ENCODE results near the gene MOB1B. TPM values are rescaled to one million over a fixed set of nuclear protein-coding genes. Genes with fewer than 3 reads are reported as not detected.

Gene MOB1B
- total RNA-seq, 5 donors from 2014 or later (not counting 1 experiment from before 2014, with no cell fraction given): 10.7 to 16.0 (median 11.2) TPM

DNA sequence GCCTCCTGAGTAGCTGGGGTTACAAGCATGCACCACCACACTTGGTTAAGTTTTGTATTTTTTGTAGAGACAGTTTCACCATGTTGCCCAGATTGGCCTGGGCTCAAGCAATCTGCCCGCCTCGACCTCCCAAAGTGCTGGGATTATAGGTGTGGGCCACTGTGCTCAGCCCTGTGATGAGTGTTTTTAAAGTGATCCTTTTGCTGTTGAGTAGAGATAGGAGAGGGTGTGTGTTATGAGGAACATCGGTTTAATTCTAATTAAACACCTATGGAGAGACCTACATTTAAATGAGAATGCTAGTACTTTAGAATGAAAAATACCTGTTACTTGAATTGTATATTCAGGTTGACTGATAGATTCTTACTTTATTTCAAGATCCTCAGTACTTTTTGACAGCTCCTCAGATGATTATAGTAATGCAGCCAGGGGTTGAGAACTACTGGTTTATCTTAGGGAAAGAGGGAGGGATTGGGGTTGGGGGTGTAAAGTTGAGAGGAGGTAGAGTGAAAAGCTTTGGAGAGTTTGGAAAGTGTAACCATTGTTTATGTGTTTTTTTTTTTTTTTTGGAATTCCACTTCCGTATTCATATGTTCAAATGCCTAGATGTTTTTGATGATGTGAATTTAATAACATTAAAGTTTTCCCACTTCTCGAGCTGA is 54.5 kb downstream of the MOB1B start:
- DNase-seq (no peak), ATAC-seq (replicated peaks in 1 of 4) (no peak)
- WGBS (ENCODE audit: insufficient coverage): 100% methylated on average over 1 of the region's 5 CpGs
- Mint-ChIP-seq H3K27me3 (no peaks in the 10 kb centered on the region), H3K4me3 (no peak overlapping the region), H3K4me1 (peaks cover 6 to 7% (median 7%) of the 10 kb centered on the region in 3 donors), H3K36me3 (peaks cover 10% of the 10 kb centered on the region), H3K27ac (no peak overlapping the region), H3K9me3 (no peaks in the 10 kb centered on the region)
- ChIA-PET POLR2A (interaction anchor here in 1 of 2 donors (0.6 kb wide), 1 partner anchor 37 kb away, joined by 3 read pairs; the partner anchor contains the start of gene DCK), CTCF (interaction anchor here (0.6 to 0.7 kb wide), 4 partner anchors 41 to 226 kb away, joined by 5 to 6 read pairs (median 5); no protein-coding TSS in a partner anchor)
- Histone ChIP-seq H3K36me3 (ENCODE audit: control insufficient read depth in 2 of 2, extremely low read depth in 1 of 2, insufficient read depth in 1 of 2, low read length in 1 of 2) (peaks cover 0 to 19% of the 10 kb centered on the region in 2 donors), H3K9me3 (no peaks in the 10 kb centered on the region), H3K27me3 (replicated peaks in 1 of 2; ENCODE audit: control insufficient read depth in 2 of 2, extremely low read depth in 1 of 2, insufficient read depth in 2 of 2, low read length in 1 of 2) (no peaks in the 10 kb centered on the region), H3K4me1 (ENCODE audit: control insufficient read depth in 1 of 2, extremely low read depth in 1 of 2, insufficient read depth in 2 of 2, low read length in 2 of 2) (no peaks in the 10 kb centered on the region), H3K27ac (ENCODE audit: low read length) (no peak overlapping the region), H3K4me3 (ENCODE audit: control insufficient read depth in 1 of 2, extremely low read depth in 1 of 2, low read length in 1 of 2) (no peak overlapping the region)

GRCh38 chr4:70958681-70959080 is 56.5 kb downstream of the MOB1B start:
- CTCF ChIA-PET: no interaction called here
- Mint-ChIP-seq H3K27ac (no peak overlapping the region), H3K36me3 (peaks cover 17% of the 10 kb centered on the region), H3K9me3 (no peaks in the 10 kb centered on the region), H3K4me3 (no peak overlapping the region), H3K27me3 (no peaks in the 10 kb centered on the region), H3K4me1 (peaks cover 2 to 7% (median 7%) of the 10 kb centered on the region in 3 donors)
- Histone ChIP-seq H3K27ac (ENCODE audit: low read length) (no peak overlapping the region), H3K4me3 (ENCODE audit: control insufficient read depth in 1 of 2, extremely low read depth in 1 of 2, low read length in 1 of 2) (no peak overlapping the region), H3K4me1 (ENCODE audit: control insufficient read depth in 1 of 2, extremely low read depth in 1 of 2, insufficient read depth in 2 of 2, low read length in 2 of 2) (no peaks in the 10 kb centered on the region), H3K36me3 (ENCODE audit: control insufficient read depth in 2 of 2, extremely low read depth in 1 of 2, insufficient read depth in 1 of 2, low read length in 1 of 2) (peaks cover 3 to 20% of the 10 kb centered on the region in 2 donors), H3K27me3 (replicated peaks in 1 of 2; ENCODE audit: control insufficient read depth in 2 of 2, extremely low read depth in 1 of 2, insufficient read depth in 2 of 2, low read length in 1 of 2) (no peaks in the 10 kb centered on the region), H3K9me3 (no peaks in the 10 kb centered on the region)
- no peak for ATAC-seq (replicated peaks in 1 of 4)
- POLR2A ChIA-PET: interaction anchor here in 1 of 2 donors (0.6 kb wide), 1 partner anchor 28 kb away, joined by 7 read pairs; no protein-coding TSS in a partner anchor
- WGBS (ENCODE audit: insufficient coverage): no CpG with 5 or more reads among the region's 3 CpGs
- no peak for DNase-seq

GRCh38 chr4:70969076-70969475 is 66.9 kb downstream of the MOB1B start:
- CTCF ChIA-PET: interaction anchor here in 1 of 2 donors (1.2 kb wide), 1 partner anchor 17 kb away, joined by 3 read pairs; no protein-coding TSS in a partner anchor
- no peaks in the 10 kb centered on the region for H3K9me3 ChIP-seq
- peaks cover 0 to 13% of the 10 kb centered on the region in 2 experiments for H3K4me1 ChIP-seq (ENCODE audit: control insufficient read depth in 1 of 2, extremely low read depth in 1 of 2, insufficient read depth in 2 of 2, low read length in 2 of 2)
- H3K36me3 ChIP-seq (ENCODE audit: control insufficient read depth in 2 of 2, extremely low read depth in 1 of 2, insufficient read depth in 1 of 2, low read length in 1 of 2): peaks cover 4% of the 10 kb centered on the region in 2 donors
- H3K36me3 Mint-ChIP-seq: peaks cover 16% of the 10 kb centered on the region
- DNase-seq: no peak
- no peak overlapping the region for H3K4me3 Mint-ChIP-seq
- no peak for ATAC-seq (replicated peaks in 1 of 4)
- H3K9me3 Mint-ChIP-seq: no peaks in the 10 kb centered on the region
- H3K27ac Mint-ChIP-seq: peak overlapping the region in 1 of 2 donors; percentile 16
- no peaks in the 10 kb centered on the region for H3K27me3 ChIP-seq (replicated peaks in 1 of 2; ENCODE audit: control insufficient read depth in 2 of 2, extremely low read depth in 1 of 2, insufficient read depth in 2 of 2, low read length in 1 of 2)
- WGBS (ENCODE audit: insufficient coverage): 88% methylated on average over 3 of the region's 7 CpGs
- no peak overlapping the region for H3K4me3 ChIP-seq (ENCODE audit: control insufficient read depth in 1 of 2, extremely low read depth in 1 of 2, low read length in 1 of 2)
- H3K27me3 Mint-ChIP-seq: no peaks in the 10 kb centered on the region
- H3K27ac ChIP-seq (ENCODE audit: low read length): no peak overlapping the region
- H3K4me1 Mint-ChIP-seq: peaks cover 11 to 27% (median 15%) of the 10 kb centered on the region in 3 donors
- POLR2A ChIA-PET: no interaction called here

DNA sequence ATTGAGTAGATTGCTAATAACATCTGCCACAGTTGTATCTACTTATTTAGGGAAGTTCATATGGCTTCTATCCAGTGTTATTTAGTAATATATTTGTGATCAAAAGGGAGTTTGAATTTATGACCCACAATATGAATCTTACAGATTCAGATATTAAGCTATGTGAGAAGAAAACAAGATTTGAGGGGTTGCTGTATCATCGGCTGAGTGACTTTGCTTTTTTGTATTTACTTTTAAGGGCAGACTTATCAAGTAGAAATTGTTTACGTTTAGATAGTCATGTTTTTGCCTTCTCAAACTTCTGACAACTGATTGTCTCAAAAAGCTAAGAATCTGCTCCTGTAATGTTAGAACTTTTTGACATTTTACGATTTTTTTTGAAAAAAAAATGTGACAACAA is 74.1 kb downstream of the MOB1B start:
- Mint-ChIP-seq H3K9me3 (no peaks in the 10 kb centered on the region), H3K27me3 (no peaks in the 10 kb centered on the region), H3K27ac (no peak overlapping the region), H3K36me3 (peaks cover 30% of the 10 kb centered on the region), H3K4me3 (no peak overlapping the region), H3K4me1 (peaks cover 1 to 9% (median 5%) of the 10 kb centered on the region in 3 donors)
- Histone ChIP-seq H3K4me3 (ENCODE audit: control insufficient read depth in 1 of 2, extremely low read depth in 1 of 2, low read length in 1 of 2) (no peak overlapping the region), H3K27ac (ENCODE audit: low read length) (no peak overlapping the region), H3K4me1 (ENCODE audit: control insufficient read depth in 1 of 2, extremely low read depth in 1 of 2, insufficient read depth in 2 of 2, low read length in 2 of 2) (peaks cover 0 to 5% of the 10 kb centered on the region in 2 experiments), H3K36me3 (ENCODE audit: control insufficient read depth in 2 of 2, extremely low read depth in 1 of 2, insufficient read depth in 1 of 2, low read length in 1 of 2) (peaks cover 5 to 12% of the 10 kb centered on the region in 2 donors), H3K9me3 (no peaks in the 10 kb centered on the region), H3K27me3 (replicated peaks in 1 of 2; ENCODE audit: control insufficient read depth in 2 of 2, extremely low read depth in 1 of 2, insufficient read depth in 2 of 2, low read length in 1 of 2) (no peaks in the 10 kb centered on the region)
- WGBS (ENCODE audit: insufficient coverage): no CpG with 5 or more reads among the region's 3 CpGs
- ATAC-seq (replicated peaks in 1 of 4) (no peak), DNase-seq (no peak)
- ChIA-PET CTCF (interaction anchor here in 1 of 2 donors (0.7 kb wide), 1 partner anchor 344 kb away, joined by 3 read pairs; no protein-coding TSS in a partner anchor), POLR2A (interaction anchor here in 1 of 2 donors (0.7 kb wide), 1 partner anchor 1383 kb away, joined by 6 read pairs; no protein-coding TSS in a partner anchor)

- ChIA-PET CTCF (no interaction called here), POLR2A (no interaction called here)
- Mint-ChIP-seq H3K4me1 (peaks cover 0 to 2% (median 0%) of the 10 kb centered on the region in 3 donors), H3K4me3 (no peak overlapping the region), H3K27ac (no peak overlapping the region), H3K36me3 (peaks cover 23% of the 10 kb centered on the region), H3K27me3 (no peaks in the 10 kb centered on the region), H3K9me3 (no peaks in the 10 kb centered on the region)
- ATAC-seq (replicated peaks in 1 of 4) (no peak), DNase-seq (no peak)
- H3K4me1 ChIP-seq (ENCODE audit: control insufficient read depth in 1 of 2, extremely low read depth in 1 of 2, insufficient read depth in 2 of 2, low read length in 2 of 2): no peaks in the 10 kb centered on the region
- H3K36me3 ChIP-seq (ENCODE audit: control insufficient read depth in 2 of 2, extremely low read depth in 1 of 2, insufficient read depth in 1 of 2, low read length in 1 of 2): peaks cover 5 to 8% of the 10 kb centered on the region in 2 donors
- H3K27ac ChIP-seq (ENCODE audit: low read length): no peak overlapping the region
- no CpG with 5 or more reads among the region's 1 CpG for WGBS (ENCODE audit: insufficient coverage)
- H3K27me3 ChIP-seq (replicated peaks in 1 of 2; ENCODE audit: control insufficient read depth in 2 of 2, extremely low read depth in 1 of 2, insufficient read depth in 2 of 2, low read length in 1 of 2): no peaks in the 10 kb centered on the region
- H3K4me3 ChIP-seq (ENCODE audit: control insufficient read depth in 1 of 2, extremely low read depth in 1 of 2, low read length in 1 of 2): no peak overlapping the region
- H3K9me3 ChIP-seq: no peaks in the 10 kb centered on the region
Observed at GRCh38 chr4:70979445-70980008, 77.4 kb downstream of the MOB1B start.

DNA sequence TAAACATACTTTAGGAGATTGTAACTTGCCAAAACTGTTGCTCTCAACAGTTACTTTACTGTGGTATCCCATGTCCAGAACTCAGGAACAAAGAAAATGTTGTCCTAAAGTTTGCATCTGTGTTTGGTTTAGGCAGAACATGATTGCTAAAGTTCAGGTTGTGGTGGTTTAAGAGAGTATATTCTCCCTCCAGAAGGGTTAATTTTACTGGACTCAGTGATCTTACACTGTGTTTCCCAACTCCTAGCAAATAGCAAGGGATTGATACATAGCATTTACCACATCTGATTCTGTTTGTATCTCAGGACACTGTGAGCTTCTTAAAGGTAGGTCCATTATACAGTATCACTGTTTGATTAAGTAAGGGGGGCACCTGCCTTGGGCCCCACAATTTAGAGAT is 78.0 kb downstream of the MOB1B start:
- no peak overlapping the region for H3K27ac ChIP-seq (ENCODE audit: low read length)
- Mint-ChIP-seq H3K9me3 (no peaks in the 10 kb centered on the region), H3K27ac (no peak overlapping the region), H3K4me3 (no peak overlapping the region), H3K27me3 (no peaks in the 10 kb centered on the region), H3K4me1 (peaks cover 0 to 2% (median 0%) of the 10 kb centered on the region in 3 donors), H3K36me3 (peaks cover 23% of the 10 kb centered on the region)
- ATAC-seq (replicated peaks in 1 of 4) (no peak), DNase-seq (no peak)
- CTCF ChIA-PET: interaction anchor here in 1 of 2 donors (1.2 kb wide), 1 partner anchor 29 kb away, joined by 3 read pairs; no protein-coding TSS in a partner anchor
- peaks cover 5% of the 10 kb centered on the region in 2 donors for H3K36me3 ChIP-seq (ENCODE audit: control insufficient read depth in 2 of 2, extremely low read depth in 1 of 2, insufficient read depth in 1 of 2, low read length in 1 of 2)
- no peaks in the 10 kb centered on the region for H3K27me3 ChIP-seq (replicated peaks in 1 of 2; ENCODE audit: control insufficient read depth in 2 of 2, extremely low read depth in 1 of 2, insufficient read depth in 2 of 2, low read length in 1 of 2)
- no peaks in the 10 kb centered on the region for H3K4me1 ChIP-seq (ENCODE audit: control insufficient read depth in 1 of 2, extremely low read depth in 1 of 2, insufficient read depth in 2 of 2, low read length in 2 of 2)
- no peaks in the 10 kb centered on the region for H3K9me3 ChIP-seq
- no peak overlapping the region for H3K4me3 ChIP-seq (ENCODE audit: control insufficient read depth in 1 of 2, extremely low read depth in 1 of 2, low read length in 1 of 2)
- POLR2A ChIA-PET: no interaction called here
